Activated T-cell treated with anti-CD3 and anti-CD28 coated beads for 1 hour (primary cell): ENCODE results near the gene AP1M2.
"Not testable (repeated sequence)": the region's sequence is repeated elsewhere in the genome, so short reads cannot be mapped to it uniquely, and the experiment has no call there.

Experiments used
- DNase-seq: peaks from one replicate; pipeline ENCODE4 v3.0.0-alpha.2; 2020; ENCODE audit warnings: low read depth

AP1M2 gene

GRCh38 chr19:10601999-10602329 lies 14.9 kb upstream of the AP1M2 start:
- DNase-seq = no peak

- no peak for DNase-seq
Observed at GRCh38 chr19:10600149-10600548, 13.0 kb upstream of the AP1M2 start.

- no peak for DNase-seq
Observed at GRCh38 chr19:10593820-10594637, 6.9 kb upstream of the AP1M2 start.

- no peak for DNase-seq
Observed at GRCh38 chr19:10593148-10593547, 6.0 kb upstream of the AP1M2 start.

- DNase-seq = no peak
Observed at GRCh38 chr19:10587839-10588150, 683 bp upstream of the AP1M2 start.

GRCh38 chr19:10586396-10586795 lies 716 bp downstream of the AP1M2 start:
- no peak for DNase-seq

GRCh38 chr19:10583036-10583776 lies 3.9 kb downstream of the AP1M2 start:
- DNase-seq = no peak

- no peak for DNase-seq
Observed at GRCh38 chr19:10582091-10582490, 5.0 kb downstream of the AP1M2 start.

GRCh38 chr19:10580979-10581631 lies 6.0 kb downstream of the AP1M2 start:
- peak; percentile 90 for DNase-seq

- no peak for DNase-seq
Observed at GRCh38 chr19:10577951-10578350, 9.2 kb downstream of the AP1M2 start.

- no peak for DNase-seq
Observed at GRCh38 chr19:10575011-10575716, 11.9 kb downstream of the AP1M2 start.

GRCh38 chr19:10574462-10574861 lies 12.7 kb downstream of the AP1M2 start:
- no peak for DNase-seq

GRCh38 chr19:10573793-10574192 lies 13.3 kb downstream of the AP1M2 start:
- DNase-seq = not testable (repeated sequence)

GRCh38 chr19:10568826-10569651 lies 18.1 kb downstream of the AP1M2 start, which contains the start of gene CDKN2D:
Gene CDKN2D, minus strand, starts transcription at chr19:10568979. Its CDS starts 326 bp downstream, at chr19:10568653.
- DNase-seq = peak; percentile 98

- peak; percentile 54 for DNase-seq
Observed at GRCh38 chr19:10568062-10568825, 18.9 kb downstream of the AP1M2 start.

- no peak for DNase-seq
Observed at GRCh38 chr19:10567656-10568055, 19.5 kb downstream of the AP1M2 start.

- DNase-seq = no peak
Observed at GRCh38 chr19:10566658-10567410, 20.3 kb downstream of the AP1M2 start.

GRCh38 chr19:10566408-10566657 lies 20.8 kb downstream of the AP1M2 start:
- DNase-seq = no peak

- peak; percentile 98 for DNase-seq
Observed at GRCh38 chr19:10565567-10566407, 21.3 kb downstream of the AP1M2 start, which contains the start of gene KRI1. Gene KRI1, minus strand, starts transcription at chr19:10566010. Its CDS starts 11 bp downstream, at chr19:10565999.
